ENCODE results near the gene LPO.

DNA sequence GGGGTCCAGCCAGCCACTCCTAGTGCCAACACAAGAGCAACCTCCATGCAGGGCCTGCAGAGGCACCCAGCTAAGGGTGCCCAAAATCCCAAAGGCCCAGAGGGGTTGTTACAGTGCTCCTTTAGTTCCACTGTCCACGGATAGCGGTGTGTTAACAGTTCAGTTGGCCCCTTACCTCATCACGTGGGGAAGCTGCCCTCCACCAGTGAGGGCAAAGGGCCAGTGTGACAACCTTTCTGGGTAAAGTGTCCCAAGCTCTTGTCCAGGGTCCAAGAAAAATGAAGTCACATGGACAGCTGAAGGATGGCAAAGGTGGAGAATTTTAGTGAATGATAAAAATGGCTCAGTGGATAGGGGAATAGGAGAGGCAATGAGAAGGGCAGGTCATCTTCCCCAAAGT lies 10.7 kb upstream of the LPO start:
- TF ChIP-seq CTCF (IDR thresholded peaks at IDR 0.05), result no peak
- TF ChIP-seq POLR2A (IDR thresholded peaks at IDR 0.05), result no peak

Measured in body of pancreas (tissue), 4 donors.